ENCODE results near the gene CLIP4.

DNA sequence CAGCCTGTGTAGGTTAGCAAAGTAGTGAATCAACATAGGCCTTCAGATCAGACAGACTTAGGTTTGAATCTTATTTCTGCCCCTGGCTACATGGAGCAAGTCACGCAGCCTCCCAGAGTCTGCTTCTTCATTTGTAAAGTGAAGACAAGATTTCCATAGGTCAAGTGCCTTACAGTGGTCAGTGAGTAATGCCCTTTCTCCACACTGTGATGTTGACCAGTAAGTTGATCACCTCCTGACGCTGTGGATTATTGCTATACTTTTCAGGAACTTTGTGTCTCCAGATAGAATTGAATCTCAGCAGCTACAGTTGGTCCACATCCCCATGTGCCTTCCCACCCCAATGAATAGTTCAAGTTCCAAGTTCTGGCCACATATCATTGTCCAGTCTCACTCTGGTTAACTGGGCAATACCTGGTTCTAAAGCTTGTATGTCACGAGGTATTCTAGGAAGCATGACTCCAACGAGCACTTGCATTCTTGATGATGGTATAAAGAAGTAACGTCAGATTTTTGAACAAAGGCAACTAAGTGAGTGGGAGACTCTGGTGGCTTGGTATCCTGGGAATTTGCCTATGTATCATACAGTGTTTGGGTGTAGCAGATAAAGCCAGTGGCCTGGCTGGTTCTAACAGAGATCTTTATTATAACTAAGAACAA lies 2.1 kb upstream of the CLIP4 start:
- TF ChIP-seq CTCF (conservative IDR thresholded peaks at IDR 0.05) (no peak), EZH2 (IDR thresholded peaks at IDR 0.05; ENCODE audit: low read depth) (no peak)

All from PC-9 (cell line).